GM18907 (cell line): ENCODE measurements around the gene DCUN1D2.
A peak's percentile ranks its signal among the peaks of the same experiment; 100 is the strongest.
"Not testable (repeated sequence)": the region's sequence is repeated elsewhere in the genome, so short reads cannot be mapped to it uniquely, and the experiment has no call there.

Experiments
- ATAC-seq: cut with Tn5 transposase; IDR thresholded peaks from one replicate; pipeline ENCODE4 v1.9.1; 2021; ENCODE audit warnings: mild to moderate bottlenecking, moderate library complexity; ENCODE audit not compliant: unreplicated experiment

Gene DCUN1D2

DNA sequence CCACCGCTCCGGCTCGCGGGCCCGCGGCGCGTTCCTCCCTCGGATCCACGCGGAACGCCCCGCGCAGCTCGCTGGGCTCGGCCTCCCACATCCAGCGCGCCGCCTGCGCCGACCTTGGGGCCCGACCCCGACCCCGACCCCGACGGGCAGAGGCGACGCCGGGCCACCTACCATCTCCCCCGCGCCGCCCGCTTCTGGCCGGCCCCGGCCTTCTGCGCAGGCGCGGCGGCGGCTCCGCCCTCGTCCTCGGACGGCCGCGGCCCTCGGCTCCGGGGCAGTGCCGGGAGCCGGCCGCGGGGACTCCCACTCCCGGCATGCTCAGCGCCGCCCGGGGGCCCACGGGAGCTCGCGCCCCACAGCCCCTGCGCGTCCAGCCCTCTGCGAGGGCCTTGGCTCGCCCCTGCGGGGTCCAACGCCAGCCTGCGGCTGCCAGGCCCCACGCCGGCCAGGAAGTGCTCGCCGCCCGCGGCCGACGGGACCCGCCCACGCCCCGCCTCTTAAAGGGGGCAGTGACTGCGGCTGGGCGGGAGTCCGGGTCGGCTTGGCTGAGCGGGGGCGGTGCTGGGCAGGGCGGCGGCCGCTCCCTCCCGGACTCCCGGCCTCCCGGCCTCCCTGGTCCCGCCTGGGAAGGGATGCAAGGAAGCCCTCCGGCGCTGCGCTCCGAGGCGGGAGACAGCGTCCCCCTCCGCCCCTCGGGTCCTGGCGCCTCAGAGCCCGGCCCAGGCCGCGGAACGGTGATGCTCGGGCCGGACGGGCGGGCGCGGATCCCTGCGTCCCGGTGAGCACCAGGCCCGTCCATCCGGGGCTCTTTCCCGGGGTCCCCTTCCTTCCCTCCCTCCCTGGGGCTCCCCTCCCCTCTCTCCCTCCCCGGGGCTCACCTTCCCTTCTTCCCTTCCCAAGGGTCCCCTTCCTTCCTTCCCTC is at the start of gene DCUN1D2:
Gene DCUN1D2 (minus strand): TSS at position 216 of the 922 bp plus-strand sequence. CDS start 42 bp downstream, at position 174.
- ATAC-seq: peak; percentile 81

DNA sequence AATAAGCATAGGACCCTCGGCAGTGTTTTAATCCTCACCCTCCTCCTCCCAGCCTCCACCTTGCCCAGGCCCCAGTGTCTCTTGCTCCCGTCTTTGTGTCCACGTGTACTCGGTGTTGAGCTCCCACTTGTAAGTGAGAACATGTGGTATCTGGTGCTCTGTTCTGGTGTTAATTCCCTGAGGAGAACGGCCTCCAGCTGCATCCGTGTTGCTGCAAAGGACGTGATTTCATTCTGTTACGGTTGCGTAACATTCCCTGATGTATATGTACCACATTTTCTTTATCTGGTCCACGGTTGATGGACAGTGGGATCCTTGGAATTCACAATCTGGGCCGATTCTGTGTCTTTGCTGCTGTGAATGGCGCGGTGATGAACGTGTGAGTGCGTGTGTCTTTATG is 49.3 kb upstream of the DCUN1D2 start:
- no peak for ATAC-seq

DNA sequence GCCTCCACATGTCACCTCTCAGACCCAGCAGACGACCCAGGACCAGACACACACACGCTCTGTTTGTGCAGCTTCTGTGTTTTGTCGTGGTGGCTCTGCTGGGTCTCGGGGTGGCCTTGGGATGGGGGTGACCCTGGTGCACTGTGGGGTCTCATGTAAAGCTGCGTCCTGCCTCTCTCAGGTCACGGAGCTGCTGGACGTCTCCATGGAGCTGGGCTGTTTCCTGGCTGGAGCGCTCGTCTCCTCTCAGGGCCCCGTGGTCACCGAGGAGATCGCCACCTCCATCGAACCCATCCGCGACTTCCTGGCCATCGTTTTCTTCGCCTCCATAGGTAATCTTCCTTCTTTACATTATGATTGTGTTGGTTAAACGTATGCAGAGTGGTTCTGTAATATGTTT is 48.7 kb upstream of the DCUN1D2 start:
- no peak for ATAC-seq

DNA sequence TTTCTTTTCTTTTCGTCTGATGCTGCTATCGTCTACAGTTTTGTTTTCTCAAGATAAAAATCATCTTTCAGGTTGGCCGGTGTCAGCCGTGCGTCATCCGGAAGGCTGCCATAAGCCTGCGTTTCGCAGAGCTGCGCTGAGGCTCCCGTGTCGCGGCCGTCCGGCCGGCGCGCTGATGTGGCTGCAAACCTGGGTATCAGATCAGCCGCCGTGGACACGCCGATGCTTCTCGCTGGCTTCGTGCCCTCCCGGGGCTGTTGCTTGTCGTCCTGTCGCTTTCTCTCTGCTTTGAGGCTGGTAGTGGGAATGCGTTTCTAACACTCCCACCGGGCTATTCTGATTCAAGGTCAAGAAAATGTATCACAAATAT is 48.2 kb upstream of the DCUN1D2 start:
- ATAC-seq: no peak

DNA sequence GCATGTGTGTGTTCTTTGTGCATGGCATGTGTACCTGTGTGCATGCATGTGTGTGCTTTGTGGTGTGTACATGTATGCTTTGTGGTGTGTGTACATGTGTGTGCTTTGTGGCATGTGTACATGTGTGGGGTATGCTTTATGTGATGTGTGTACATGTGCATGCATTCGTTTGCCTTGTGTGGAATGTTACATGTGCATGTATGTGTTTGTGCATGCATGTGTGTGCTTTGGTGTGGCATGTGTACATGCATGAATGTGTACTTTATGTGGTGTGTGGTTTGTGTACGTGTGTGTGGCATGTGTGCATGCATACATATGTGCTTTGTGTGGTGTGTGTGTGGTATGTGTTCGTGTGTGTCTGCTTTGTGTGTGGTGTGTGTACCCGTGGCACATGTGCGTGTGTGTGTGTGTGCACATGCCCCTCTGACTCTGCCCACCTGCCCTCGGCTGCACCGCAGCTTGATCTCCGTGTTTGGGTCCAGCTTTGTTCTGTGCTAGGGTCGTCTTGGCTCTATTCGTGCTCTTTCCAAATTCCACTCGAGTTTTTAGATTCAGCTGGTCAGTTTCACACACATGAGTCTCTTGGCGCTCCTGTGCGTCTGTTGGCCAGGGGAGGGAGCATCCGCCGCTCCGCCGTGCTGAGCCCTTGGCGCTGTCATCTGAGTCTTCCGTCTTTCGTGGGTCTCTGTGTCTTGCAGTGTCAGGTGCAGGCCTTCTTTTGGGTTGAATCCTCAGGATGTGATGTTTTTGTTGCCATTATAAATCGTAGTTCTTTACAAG is 47.6 kb upstream of the DCUN1D2 start:
- ATAC-seq: no peak

DNA sequence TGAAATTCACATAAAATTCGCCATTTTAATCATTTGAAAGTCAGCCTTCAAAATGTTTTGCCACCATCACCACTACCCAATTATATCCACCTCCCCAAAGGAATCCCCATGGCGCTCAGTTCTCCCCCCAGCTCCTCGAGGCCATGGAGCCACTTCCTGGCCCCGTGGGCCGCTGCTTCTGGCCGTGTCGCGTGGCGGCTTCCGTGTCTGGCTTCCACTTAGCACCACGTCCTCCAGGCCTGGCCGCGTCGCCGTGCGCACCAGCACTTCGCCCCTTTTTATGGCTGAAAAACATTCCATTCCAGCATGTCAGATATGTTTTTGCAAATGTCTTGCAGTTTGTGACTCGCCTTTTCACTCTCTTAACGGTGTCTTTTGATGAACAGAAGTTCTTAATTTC is 46.7 kb upstream of the DCUN1D2 start:
- ATAC-seq: no peak

DNA sequence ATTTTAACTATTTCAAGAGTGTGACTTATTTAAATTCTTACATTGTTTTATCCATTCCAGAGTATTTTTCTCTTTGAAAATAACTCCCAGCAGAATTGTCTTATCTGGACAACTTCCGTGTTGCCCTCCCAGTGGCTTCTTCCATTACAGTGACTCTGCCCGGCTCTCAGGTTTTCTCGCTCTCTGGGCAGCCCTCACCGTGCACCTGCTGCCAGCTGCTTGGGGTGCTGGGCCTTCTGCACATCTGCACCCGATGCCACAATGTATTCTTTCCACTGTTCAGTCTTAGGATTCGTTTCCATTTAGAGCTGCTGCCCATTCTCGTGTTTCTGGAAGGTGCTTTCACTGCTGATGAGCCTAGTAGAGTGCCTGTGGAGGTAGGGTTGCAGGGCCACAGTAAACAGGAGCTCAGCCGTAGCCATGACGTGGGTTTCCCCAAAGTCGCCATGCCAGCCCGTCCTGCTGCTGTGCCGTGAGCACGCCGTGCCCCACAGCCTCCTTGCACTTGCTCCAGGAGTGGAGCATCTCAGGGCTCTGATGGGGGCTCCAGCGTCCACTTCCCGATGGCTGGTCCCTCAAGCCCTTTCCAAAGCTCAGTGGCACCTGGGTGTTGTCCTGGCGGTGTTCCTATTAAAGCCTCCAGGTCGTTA is 46.1 kb upstream of the DCUN1D2 start:
- ATAC-seq: no peak

DNA sequence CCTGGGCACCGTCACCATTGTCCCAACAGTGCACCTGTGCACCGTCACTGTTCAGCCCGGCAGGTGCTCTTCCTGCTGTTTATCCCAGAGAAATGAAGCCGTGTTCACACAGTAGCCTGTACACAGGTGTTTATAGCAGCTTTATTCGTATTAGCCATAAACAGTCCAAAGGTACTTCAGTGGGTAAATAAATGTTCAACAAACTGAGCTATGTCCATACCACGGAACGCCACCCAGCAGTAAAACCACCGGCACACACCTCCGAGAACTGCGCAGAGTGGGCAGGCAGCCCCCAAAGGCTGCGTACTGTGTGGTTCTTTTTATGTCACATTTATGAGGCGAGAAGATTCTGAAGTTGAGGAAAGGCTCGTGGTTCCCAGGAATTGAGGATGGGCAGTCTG is 44.9 kb upstream of the DCUN1D2 start:
- ATAC-seq: no peak

DNA sequence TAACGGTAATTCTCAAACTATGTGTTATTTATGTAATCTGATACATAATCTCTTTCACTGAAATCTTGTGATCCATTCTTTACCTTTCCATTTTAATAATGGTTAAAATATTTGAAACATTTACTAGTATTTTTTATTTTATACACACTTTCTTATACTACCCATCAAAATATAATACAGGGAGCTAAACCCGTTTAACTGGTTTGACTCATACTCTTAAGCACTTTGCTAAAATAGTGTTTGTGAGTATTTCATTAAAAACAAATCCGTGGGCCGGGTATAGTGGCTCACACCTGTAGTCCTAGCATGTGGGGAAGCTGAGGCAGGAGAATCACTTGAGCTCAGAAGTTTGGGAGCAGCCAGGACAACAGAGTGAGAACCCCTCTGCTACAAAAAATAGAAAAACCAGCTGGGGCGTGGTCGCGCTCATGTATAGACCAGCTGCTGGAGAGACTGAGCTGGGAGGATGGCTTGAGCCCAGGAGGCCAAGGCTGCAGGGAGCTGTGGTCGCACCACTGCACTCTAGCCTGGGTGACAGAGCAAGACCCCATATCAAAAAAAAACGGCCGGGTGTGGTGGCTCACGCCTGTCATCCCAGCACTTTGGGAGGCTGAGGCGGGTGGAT is 43.8 kb upstream of the DCUN1D2 start:
- ATAC-seq: no peak

DNA sequence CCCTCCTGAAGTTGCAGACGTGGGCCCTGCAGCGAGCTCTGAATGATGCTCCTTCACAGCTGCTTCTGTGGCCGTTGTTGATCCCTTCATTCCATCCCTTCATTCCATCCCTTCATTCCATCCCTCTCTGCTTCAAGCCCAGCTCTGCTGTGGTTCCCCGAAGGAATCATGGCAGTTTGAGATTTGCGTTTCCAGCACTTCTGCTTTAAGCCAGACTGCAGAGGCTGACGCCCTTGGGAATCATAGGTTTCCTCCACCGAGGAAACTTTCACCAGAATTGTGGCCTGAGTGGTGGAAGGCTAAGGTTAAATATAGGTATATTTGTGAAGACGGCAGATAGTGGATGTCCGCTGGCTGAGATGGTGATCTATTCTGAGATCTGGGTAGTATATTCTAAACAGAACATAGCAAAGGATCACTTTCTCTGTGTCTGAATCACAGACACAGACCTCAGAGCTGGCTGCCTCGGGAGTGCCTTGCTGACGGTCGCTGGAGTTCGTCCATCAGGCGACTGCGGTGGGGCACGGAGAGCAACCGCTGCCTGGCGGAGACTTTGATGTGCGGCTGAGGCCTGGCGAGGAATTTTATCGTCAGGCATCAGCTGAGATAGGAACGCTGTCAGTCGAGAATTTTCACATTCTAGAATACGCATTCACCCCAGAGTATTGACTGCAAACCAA is 42.8 kb upstream of the DCUN1D2 start:
- no peak for ATAC-seq

DNA sequence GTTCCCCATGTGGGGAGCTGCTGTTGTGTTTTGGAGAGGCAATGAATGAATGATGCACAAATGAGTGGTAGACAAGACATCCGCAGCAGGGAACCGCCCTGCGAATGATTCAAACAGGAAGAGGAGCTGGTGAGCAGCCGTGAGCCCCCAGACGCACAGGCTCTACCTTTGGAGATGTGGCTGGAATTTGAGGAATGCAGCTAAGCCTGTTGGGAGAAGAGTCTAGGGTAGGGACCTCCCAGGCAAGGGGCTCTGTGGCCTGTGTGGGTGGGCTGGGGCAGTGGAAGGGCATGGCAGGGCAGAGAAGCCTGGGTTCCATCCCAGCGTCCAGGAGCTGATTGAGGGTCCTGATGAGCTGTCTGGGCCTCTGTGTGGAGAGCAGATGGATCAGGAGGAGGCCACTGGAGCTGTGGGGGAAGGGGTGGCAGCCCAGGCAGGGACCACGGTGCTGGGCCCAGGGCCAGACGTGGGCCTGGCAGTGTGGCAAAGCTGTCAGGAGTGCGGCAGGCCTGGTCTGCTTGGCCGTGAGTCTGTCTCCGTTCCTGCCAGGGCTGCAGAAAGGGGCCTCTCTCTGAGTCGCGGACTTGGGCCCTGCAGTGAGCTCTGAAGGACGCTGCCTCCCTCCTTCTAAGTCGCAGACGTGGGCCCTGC is 41.8 kb upstream of the DCUN1D2 start:
- no peak for ATAC-seq

DNA sequence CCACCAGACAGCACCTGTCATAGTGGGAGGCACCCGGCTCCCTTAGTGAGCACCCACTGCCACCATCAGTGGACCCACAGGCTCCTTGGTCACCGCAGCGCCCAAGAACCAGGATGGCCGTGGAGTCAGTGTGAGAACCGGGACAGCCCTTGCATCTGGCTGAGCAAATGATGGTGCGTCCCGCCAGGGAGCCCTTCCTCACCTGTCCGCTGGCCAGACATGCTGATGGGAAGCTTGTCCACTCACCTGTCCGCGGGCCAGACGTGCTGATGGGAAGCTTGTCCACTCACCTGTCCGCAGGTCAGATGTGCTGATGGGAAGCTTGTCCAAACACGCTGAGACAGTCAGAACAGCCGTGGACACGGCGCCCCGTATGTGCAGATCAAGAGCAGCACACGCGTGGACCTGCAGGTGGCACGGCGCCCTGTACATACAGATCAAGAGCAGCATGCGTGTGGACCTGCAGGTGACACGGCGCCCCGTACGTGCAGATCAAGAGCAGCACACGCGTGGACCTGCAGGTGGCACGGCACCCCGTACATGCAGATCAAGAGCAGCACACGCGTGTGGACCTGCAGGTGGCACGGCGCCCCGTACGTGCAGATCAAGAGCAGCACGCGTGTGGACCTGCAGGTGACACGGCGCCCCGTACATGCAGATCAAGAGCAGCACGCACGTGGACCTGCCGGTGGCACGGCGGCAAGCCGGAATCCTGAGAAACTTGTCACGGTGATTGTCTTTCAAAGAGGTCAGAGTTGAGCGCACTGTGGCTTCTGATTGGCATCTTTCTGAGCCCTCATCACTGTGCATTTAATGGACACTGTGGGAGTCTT is 40.7 kb upstream of the DCUN1D2 start:
- no peak for ATAC-seq

DNA sequence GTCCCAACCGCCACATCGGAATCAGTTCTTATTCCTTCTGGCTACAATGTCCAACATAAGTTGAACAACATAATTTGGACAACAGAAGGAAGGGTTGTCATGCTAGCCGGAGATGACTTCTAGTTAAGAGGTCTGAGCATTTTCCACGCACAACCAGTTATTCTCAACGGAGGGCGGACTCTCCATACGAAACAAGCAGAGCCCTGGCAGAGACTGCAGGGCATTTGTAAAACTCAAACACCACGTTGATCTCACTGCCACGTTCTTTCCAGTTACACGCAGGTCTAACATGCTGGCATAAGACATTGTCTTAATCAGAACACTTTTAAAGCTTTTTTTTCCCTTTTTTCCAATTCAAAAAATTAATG is 38.3 kb upstream of the DCUN1D2 start:
- no peak for ATAC-seq

DNA sequence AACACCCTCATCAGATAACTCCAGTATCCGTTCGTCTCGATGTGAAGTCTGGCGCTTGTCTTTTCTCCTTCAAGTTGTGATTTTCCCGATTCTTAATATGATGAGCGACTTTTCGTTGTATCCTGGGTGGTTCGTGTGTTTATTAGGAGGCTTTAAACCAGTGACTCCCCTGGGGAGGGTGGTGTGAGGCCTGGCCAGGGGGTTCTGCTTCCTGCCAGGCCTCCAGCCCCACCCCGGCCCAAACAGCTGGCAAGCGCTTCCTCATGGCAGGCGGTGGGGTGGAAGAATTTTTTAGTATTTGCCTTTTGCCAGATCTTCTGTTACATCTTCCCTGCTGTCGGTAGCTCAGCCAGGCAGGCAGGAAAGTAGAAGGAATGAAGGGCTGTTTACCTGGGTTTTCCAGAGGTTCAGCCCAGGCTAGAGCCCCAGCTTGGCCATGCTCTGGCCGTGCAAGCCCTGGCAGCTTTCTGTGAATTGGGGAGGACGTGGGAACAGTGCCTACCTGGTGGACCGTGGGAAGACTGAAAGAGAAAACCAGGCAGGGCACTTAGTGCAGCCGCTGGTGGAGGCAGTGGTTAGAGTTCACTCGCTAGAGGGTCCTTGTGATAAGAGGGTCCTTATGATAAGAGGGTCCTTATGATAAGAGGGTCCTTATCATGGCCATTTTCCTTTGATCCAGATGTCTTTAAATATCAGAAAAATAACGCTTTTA is 37.7 kb upstream of the DCUN1D2 start:
- ATAC-seq: no peak

DNA sequence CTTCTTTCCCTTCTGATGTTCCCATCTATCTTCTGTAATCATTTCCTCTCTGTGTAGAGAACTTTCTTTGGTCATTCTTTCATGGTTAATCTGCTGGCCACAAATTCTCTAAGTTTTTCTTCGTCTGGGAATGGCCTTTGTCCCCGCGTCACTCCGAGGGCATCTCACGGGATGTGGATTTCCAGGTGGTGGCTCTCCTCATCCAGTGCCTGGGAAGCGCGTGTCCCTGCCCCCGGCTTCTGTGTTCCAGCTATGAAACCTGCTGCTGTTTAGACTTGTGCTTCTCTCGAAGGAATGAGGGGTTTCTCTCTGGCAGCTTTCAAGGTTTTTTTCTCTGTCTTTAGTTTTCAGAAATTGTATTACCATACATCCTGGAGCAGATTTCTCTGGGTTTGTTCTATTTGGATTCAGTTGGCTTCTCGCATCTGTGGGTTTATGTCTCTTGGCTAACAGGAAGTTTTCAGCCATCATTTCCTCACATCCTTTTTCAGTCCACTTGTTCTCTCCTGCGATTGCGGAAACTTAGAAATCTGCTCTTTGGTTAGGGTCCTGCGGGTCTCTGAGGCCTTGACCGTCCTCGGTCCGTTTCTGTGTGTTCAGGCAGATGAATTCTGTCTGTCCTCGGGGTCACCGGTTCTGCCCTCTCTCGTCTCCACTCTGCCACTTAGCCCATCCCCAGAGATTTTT is 36.9 kb upstream of the DCUN1D2 start:
- ATAC-seq: no peak

DNA sequence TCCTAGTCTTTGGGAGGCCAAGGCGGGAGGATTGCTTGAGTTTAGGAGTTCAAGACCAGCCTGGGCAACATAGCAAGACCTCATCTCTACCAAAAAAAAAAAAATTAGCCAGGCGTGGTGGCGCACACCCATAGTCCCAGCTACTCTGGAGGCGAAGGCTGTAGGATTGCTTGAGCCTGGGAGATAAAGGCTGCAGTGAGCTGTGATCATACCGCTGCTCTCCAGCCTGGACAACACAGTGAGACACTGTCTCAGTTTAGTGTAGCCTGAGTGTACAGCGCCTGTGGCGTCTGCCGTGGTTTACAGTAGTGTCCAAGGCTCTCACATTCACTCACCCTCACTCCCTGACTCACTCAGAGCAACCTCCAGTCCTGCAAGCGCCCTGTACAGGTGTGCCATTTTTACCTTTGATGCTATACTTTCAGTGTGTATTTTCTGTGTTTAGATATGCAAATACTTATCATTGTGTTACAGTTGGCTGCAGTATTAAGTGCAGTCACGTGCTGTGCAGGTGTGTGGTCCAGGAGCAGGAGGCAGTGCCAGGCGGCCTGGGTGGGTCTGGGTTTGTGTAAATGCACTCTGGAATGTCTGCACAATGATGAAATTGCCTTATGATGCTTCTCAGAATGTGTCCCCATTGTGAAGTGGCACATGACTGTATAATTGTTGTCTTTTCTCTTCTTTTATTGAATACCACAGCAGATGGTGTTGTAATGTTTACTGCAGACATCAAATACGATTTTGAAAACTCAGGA is 36.1 kb upstream of the DCUN1D2 start:
- ATAC-seq: no peak

DNA sequence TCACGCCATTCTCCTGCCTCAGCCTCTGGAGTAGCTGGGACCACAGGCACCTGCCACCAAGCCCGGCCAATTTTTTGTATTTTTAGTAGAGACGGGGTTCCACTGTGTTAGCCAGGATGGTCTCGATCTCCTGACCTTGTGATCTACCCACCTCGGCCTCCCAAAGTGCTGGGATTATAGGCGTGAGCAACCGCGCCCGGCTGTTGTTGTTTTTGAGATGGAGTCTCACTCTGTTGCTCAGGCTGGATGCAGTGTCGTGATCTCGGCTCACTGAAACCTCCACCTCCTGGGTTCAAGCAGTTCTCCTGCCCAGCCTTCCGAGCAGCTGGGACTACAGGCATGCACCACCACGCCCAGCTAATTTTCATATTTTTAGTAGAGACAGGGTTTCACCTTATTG is 31.9 kb upstream of the DCUN1D2 start:
- not testable (repeated sequence) for ATAC-seq
